ENCODE data around the gene KIF27.
"Not testable (repeated sequence)": the region's sequence is repeated elsewhere in the genome, so short reads cannot be mapped to it uniquely, and the experiment has no call there.

The KIF27 gene

GRCh38 chr9:83932011-83932410 is 10.8 kb upstream of the KIF27 start:
- DNase-seq (ENCODE audit: low read depth, low spot score) = no peak

GRCh38 chr9:83930881-83931280 is 9.6 kb upstream of the KIF27 start:
- no peak for DNase-seq (ENCODE audit: low read depth, low spot score)

GRCh38 chr9:83927591-83927990 is 6.4 kb upstream of the KIF27 start:
- no peak for DNase-seq (ENCODE audit: low read depth, low spot score)

GRCh38 chr9:83920469-83920926 is 734 bp downstream of the KIF27 start:
- DNase-seq (ENCODE audit: low read depth, low spot score) = no peak

- DNase-seq (ENCODE audit: low read depth, low spot score) = no peak
Observed at GRCh38 chr9:83919111-83919510, 2.1 kb downstream of the KIF27 start.

- DNase-seq (ENCODE audit: low read depth, low spot score) = not testable (repeated sequence)
Observed at GRCh38 chr9:83912194-83912593, 9.0 kb downstream of the KIF27 start.

GRCh38 chr9:83906144-83906543 is 15.1 kb downstream of the KIF27 start:
- DNase-seq (ENCODE audit: low read depth, low spot score) = no peak

GRCh38 chr9:83900615-83901014 is 20.6 kb downstream of the KIF27 start:
- DNase-seq (ENCODE audit: low read depth, low spot score) = not testable (repeated sequence)

- not testable (repeated sequence) for DNase-seq (ENCODE audit: low read depth, low spot score)
Observed at GRCh38 chr9:83894301-83894700, 26.9 kb downstream of the KIF27 start.

GRCh38 chr9:83886498-83886897 is 34.7 kb downstream of the KIF27 start:
- not testable (repeated sequence) for DNase-seq (ENCODE audit: low read depth, low spot score)

- DNase-seq (ENCODE audit: low read depth, low spot score) = not testable (repeated sequence)
Observed at GRCh38 chr9:83885559-83886240, 35.5 kb downstream of the KIF27 start.

GRCh38 chr9:83881687-83882408 is 39.4 kb downstream of the KIF27 start:
- not testable (repeated sequence) for DNase-seq (ENCODE audit: low read depth, low spot score)

GRCh38 chr9:83875559-83875958 is 45.7 kb downstream of the KIF27 start:
- DNase-seq (ENCODE audit: low read depth, low spot score) = not testable (repeated sequence)

- DNase-seq (ENCODE audit: low read depth, low spot score) = not testable (repeated sequence)
Observed at GRCh38 chr9:83849895-83850294, 71.3 kb downstream of the KIF27 start.

GRCh38 chr9:83837070-83837643 is 84.1 kb downstream of the KIF27 start:
- not testable (repeated sequence) for DNase-seq (ENCODE audit: low read depth, low spot score)

GRCh38 chr9:83830426-83831071 is 90.7 kb downstream of the KIF27 start:
- not testable (repeated sequence) for DNase-seq (ENCODE audit: low read depth, low spot score)

GRCh38 chr9:83824986-83825623 is 96.1 kb downstream of the KIF27 start:
- not testable (repeated sequence) for DNase-seq (ENCODE audit: low read depth, low spot score)

- DNase-seq (ENCODE audit: low read depth, low spot score) = peak; percentile 29
Observed at GRCh38 chr9:83817356-83818278, 103.6 kb downstream of the KIF27 start, which contains the start of gene GKAP1. Gene GKAP1 (minus strand): TSS chr9:83817769. CDS start chr9:83806517, 11,252 bp downstream.

- DNase-seq (ENCODE audit: low read depth, low spot score) = not testable (repeated sequence)
Observed at GRCh38 chr9:83817011-83817355, 104.2 kb downstream of the KIF27 start.

- not testable (repeated sequence) for DNase-seq (ENCODE audit: low read depth, low spot score)
Observed at GRCh38 chr9:83815120-83815519, 106.1 kb downstream of the KIF27 start.

Measured in activated naive CD8-positive, alpha-beta T cell treated with anti-CD3 and anti-CD28 coated beads, Interleukin-2, amount 50 U/mL, for 16 hours (primary cell).